Spleen (tissue), 11 donors: ENCODE measurements around the gene FHIT. TPM values are rescaled to one million over a fixed set of nuclear protein-coding genes. Genes with fewer than 3 reads are reported as not detected.

Source experiments
- DNase-seq: peaks from one replicate; pipeline ENCODE4 v3.0.0-alpha.2; 2020
- H3K27ac ChIP-seq, 8 donors: fragments of 200-600 bp; sonication (generic) in 7 of 8; 1 replicate in 4 of 8; 2 replicates in 4 of 8; pipeline versions ENCODE4 v1.5.0 to v1.8.0; 2016 to 2021; ENCODE audit warnings: inconsistent platforms in 4 of 8, mild to moderate bottlenecking in 4 of 8, moderate library complexity in 1 of 8
- H3K27me3 ChIP-seq, 7 donors: fragments of 200-600 bp; sonication (generic) in 6 of 7; replicated peaks in 1 of 7; 1 replicate in 4 of 7; 2 replicates in 3 of 7; pipeline versions ENCODE4 v1.5.0 to v1.8.0; 2016 to 2021; ENCODE audit warnings: inconsistent platforms in 3 of 7, mild to moderate bottlenecking in 1 of 7
- H3K36me3 ChIP-seq, 6 donors: fragments of 200-600 bp; sonication (generic) in 5 of 6; 1 replicate in 4 of 6; 2 replicates in 2 of 6; pipeline versions ENCODE4 v1.5.0 to v1.8.0; 2016 to 2021; ENCODE audit warnings: inconsistent platforms in 2 of 6
- H3K4me1 ChIP-seq, 6 donors: fragments of 200-600 bp; sonication (generic) in 5 of 6; 1 replicate in 3 of 6; 2 replicates in 3 of 6; pipeline versions ENCODE4 v1.5.0 to v1.8.0; 2016 to 2021; ENCODE audit warnings: inconsistent platforms in 3 of 6
- H3K4me3 ChIP-seq, 8 donors: fragments of 200-600 bp; sonication (generic) in 7 of 8; 1 replicate in 4 of 8; 2 replicates in 4 of 8; pipeline versions ENCODE4 v1.5.0 to v1.8.0; 2016 to 2021; ENCODE audit warnings: inconsistent platforms in 4 of 8, mild to moderate bottlenecking in 4 of 8, moderate library complexity in 2 of 8
- H3K9me3 ChIP-seq, 8 donors: fragments of 200-600 bp; sonication (generic) in 7 of 8; 1 replicate in 4 of 8; 2 replicates in 4 of 8; pipeline versions ENCODE4 v1.5.0 to v1.8.0; 2016 to 2021; ENCODE audit warnings: inconsistent platforms in 4 of 8
- POLR2A ChIP-seq, 3 donors: fragments of 450-650 bp; IDR thresholded peaks; one replicate each; pipeline ENCODE4 v1.5.1; 2017; ENCODE audit warnings: antibody characterized with exemption in 3 of 3, mild to moderate bottlenecking in 1 of 3
- POLR2AphosphoS5 ChIP-seq, 3 donors: sonication (generic); formaldehyde crosslinking; IDR thresholded peaks; one replicate each; pipeline ENCODE4 v1.5.1; 2017; ENCODE audit warnings: antibody characterized with exemption in 3 of 3
- WGBS, 5 donors: extraction: QIAGEN DNeasy Blood & Tissue Kit in 3 of 5; methylation state at CpG; one replicate each; pipeline versions ENCODE4 v1.1.5 to v1.1.7; 2013 to 2018; 5-methylcytosine and 5-hydroxymethylcytosine counted together
- intact Hi-C: fragments of 100-400 bp; cut with DNase I; formaldehyde crosslinking; loops from one replicate; pipeline ENCODE4 v1.15.0; 2023; ENCODE audit warnings: low total_unique reads
- polyA plus RNA-seq, 3 donors: library from polyadenylated mRNA; stranded (reverse); fragments of 200-250 nt; gene quantifications; one replicate each; pipeline ENCODE4 v1.2.1, GENCODE V29; 2013
- total RNA-seq, 7 donors: library from RNA; depleted of rRNA in 3 of 7; stranded (reverse); fragments of >200 nt in 3 of 7; fragmentation: NEBNext Ultra II Directional in 4 of 7; extraction: Animal tissue kit (Norgen Biotek cat#: 25700) in 4 of 7; gene quantifications; one replicate each; pipeline versions ENCODE4 v1.1.0 to v1.2.1, GENCODE V29; 2016 to 2021
- TF ChIP-seq, protein P1 (sequence below), 11 experiments: fragments of 200-600 bp in 7 of 11; fragments of 450-650 bp in 4 of 11; sonication (generic) in 4 of 11; IDR thresholded peaks in 8 of 11; conservative IDR thresholded peaks in 3 of 11; 1 replicate in 7 of 11; 2 replicates in 4 of 11; pipeline versions ENCODE4 v1.4.0 to v1.8.0; 2016 to 2021; ENCODE audit warnings: antibody characterized with exemption in 11 of 11, inconsistent platforms in 4 of 11, mild to moderate bottlenecking in 1 of 11
- donor health status: healthy with polysubstance abuse.
- donor health status: DM: no; HTN: no; CAD: no; lungs with moderate emphysema.
- donor health status: DM: no; HTN: no; CAD: no.
- donor health status: Bipolar disorder and iron deficiency.
- donor health status: healthy.
- donor health status: DM: no; HTN: no; CAD: no.
- donor health status: DM: yes; HTN: yes; CAD: no.

FHIT gene
- total and polyA plus RNA-seq, 10 donors = 4.1 to 23.1 (median 12.2) TPM

DNA sequence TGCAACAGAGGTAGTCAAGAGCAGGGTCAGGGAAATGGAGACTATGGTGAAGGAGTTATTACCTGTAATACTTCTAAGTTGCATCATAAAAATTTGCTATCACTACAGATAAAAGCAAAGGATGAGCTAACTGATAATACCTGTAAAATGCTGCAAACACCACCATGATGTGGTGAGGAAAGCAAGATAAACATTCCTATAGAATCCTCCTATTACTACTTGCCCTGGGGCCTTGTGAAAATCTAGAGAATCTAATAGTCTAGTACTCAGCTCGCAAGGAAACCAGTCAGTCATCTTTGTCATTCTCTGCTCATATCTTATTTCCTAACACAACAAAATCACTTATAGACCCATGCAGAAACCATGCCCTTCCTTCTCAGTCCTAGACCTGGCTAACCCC lies 899.8 kb downstream of the FHIT start:
- WGBS, 5 donors = 72 to 94% (median 90%) methylated on average over 1 of the region's 1 CpG
- H3K27me3 ChIP-seq = no peaks in the 10 kb centered on the region
- no peak overlapping the region for H3K27ac ChIP-seq
- DNase-seq = no peak
- H3K36me3 ChIP-seq = no peaks in the 10 kb centered on the region
- intact Hi-C loops = no loop called here
- H3K9me3 ChIP-seq = no peaks in the 10 kb centered on the region
- no peak overlapping the region for H3K4me3 ChIP-seq
- TF ChIP-seq POLR2A (IDR thresholded peaks at IDR 0.05) = no peak
- TF ChIP-seq POLR2AphosphoS5 (IDR thresholded peaks at IDR 0.05) = no peak
- TF ChIP-seq, protein P1, sequence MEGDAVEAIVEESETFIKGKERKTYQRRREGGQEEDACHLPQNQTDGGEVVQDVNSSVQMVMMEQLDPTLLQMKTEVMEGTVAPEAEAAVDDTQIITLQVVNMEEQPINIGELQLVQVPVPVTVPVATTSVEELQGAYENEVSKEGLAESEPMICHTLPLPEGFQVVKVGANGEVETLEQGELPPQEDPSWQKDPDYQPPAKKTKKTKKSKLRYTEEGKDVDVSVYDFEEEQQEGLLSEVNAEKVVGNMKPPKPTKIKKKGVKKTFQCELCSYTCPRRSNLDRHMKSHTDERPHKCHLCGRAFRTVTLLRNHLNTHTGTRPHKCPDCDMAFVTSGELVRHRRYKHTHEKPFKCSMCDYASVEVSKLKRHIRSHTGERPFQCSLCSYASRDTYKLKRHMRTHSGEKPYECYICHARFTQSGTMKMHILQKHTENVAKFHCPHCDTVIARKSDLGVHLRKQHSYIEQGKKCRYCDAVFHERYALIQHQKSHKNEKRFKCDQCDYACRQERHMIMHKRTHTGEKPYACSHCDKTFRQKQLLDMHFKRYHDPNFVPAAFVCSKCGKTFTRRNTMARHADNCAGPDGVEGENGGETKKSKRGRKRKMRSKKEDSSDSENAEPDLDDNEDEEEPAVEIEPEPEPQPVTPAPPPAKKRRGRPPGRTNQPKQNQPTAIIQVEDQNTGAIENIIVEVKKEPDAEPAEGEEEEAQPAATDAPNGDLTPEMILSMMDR (IDR thresholded peaks at IDR 0.05 in 8 of 11, conservative IDR thresholded peaks at IDR 0.05 in 3 of 11) = no peak
- H3K4me1 ChIP-seq = no peaks in the 10 kb centered on the region

DNA sequence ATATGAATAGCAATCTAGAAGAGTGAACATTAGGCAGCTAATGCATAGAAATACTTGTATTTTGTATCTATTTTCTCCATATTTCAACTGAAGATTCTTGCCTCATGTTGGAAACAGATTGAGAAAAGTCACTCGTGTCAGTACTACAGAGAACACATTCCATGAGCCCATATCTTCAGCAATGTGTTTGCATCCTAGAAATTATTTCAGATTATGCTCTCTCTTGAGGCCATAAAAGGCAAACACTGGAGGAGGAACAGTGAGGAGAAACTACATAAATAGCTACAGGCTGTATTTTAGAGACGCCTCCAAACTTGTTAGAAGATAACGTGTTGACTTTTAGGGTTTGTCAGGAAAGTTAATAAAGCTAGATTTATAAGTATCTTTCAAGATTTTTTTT lies 906.9 kb downstream of the FHIT start:
- WGBS, 5 donors = 81 to 88% (median 83%) methylated on average over 3 of the region's 3 CpGs
- Histone ChIP-seq H3K4me3 (no peak overlapping the region), H3K4me1 (no peaks in the 10 kb centered on the region), H3K27ac (no peak overlapping the region), H3K36me3 (no peaks in the 10 kb centered on the region), H3K9me3 (no peaks in the 10 kb centered on the region), H3K27me3 (no peaks in the 10 kb centered on the region)
- intact Hi-C loops = no loop called here
- no peak for TF ChIP-seq POLR2A (IDR thresholded peaks at IDR 0.05)
- TF ChIP-seq, protein P1 (IDR thresholded peaks at IDR 0.05 in 8 of 11, conservative IDR thresholded peaks at IDR 0.05 in 3 of 11) = no peak
- no peak for TF ChIP-seq POLR2AphosphoS5 (IDR thresholded peaks at IDR 0.05)
- no peak for DNase-seq

- H3K9me3 ChIP-seq = no peaks in the 10 kb centered on the region
- TF ChIP-seq, protein P1 (IDR thresholded peaks at IDR 0.05 in 8 of 11, conservative IDR thresholded peaks at IDR 0.05 in 3 of 11) = no peak
- no peak for TF ChIP-seq POLR2A (IDR thresholded peaks at IDR 0.05)
- no peak for TF ChIP-seq POLR2AphosphoS5 (IDR thresholded peaks at IDR 0.05)
- H3K27ac ChIP-seq = no peak overlapping the region
- WGBS, 5 donors = 85 to 96% (median 89%) methylated on average over 2 of the region's 2 CpGs
- DNase-seq = no peak
- H3K4me3 ChIP-seq = no peak overlapping the region
- H3K27me3 ChIP-seq = no peaks in the 10 kb centered on the region
- no peaks in the 10 kb centered on the region for H3K36me3 ChIP-seq
- intact Hi-C loops = no loop called here
- H3K4me1 ChIP-seq = no peaks in the 10 kb centered on the region
Measured at GRCh38 chr3:60343831-60344230, 907.4 kb downstream of the FHIT start.

DNA sequence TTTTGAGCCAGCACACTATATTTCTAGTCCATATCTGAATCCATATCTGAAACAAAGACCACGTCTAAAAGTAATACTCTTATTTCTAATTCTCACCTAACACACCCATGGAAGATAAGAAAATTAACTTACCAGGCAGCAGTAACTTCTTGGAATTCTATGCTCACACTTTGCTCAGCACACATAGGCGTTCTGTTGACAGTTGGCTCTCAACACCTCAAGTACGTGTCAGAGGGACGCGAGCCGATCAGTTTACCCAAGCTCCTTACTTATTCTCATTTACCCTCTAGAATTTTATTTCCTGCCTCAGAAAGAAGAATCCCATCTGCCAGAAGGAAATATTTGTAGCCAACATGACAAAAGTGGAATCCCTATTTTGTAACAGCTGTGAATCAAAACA lies 911.9 kb downstream of the FHIT start:
- TF ChIP-seq POLR2A (IDR thresholded peaks at IDR 0.05) (no peak), POLR2AphosphoS5 (IDR thresholded peaks at IDR 0.05) (no peak)
- TF ChIP-seq, protein P1 (IDR thresholded peaks at IDR 0.05 in 8 of 11, conservative IDR thresholded peaks at IDR 0.05 in 3 of 11) = no peak
- H3K4me3 ChIP-seq = no peak overlapping the region
- no peak overlapping the region for H3K27ac ChIP-seq
- no peaks in the 10 kb centered on the region for H3K9me3 ChIP-seq
- 92 to 96% (median 93%) methylated on average over 6 of the region's 6 CpGs for WGBS, 5 donors
- intact Hi-C loops = no loop called here
- DNase-seq = no peak
- no peaks in the 10 kb centered on the region for H3K27me3 ChIP-seq
- no peaks in the 10 kb centered on the region for H3K36me3 ChIP-seq
- no peaks in the 10 kb centered on the region for H3K4me1 ChIP-seq
